DOHH2 (cell line): ENCODE results near the gene RNF175.

ENCODE experiments used
- CTCF ChIP-seq: fragments of 200-600 bp; sonication (generic); IDR thresholded peaks from one replicate; pipeline ENCODE4 v1.5.1; 2014; ENCODE audit warnings: antibody characterized with exemption, mild to moderate bottlenecking, low read depth, low read length; ENCODE audit not compliant: poor library complexity, severe bottlenecking
- EZH2phosphoT487 ChIP-seq: fragments of 200-600 bp; sonication (generic); IDR thresholded peaks from 2 replicates; pipeline ENCODE4 v1.6.1; 2017; ENCODE audit warnings: borderline replicate concordance, mild to moderate bottlenecking, antibody characterized with exemption, low read length, moderate library complexity, mixed read lengths

- TF ChIP-seq CTCF (no peak), EZH2phosphoT487 (no peak)
These were observed 49.1 kb downstream of the RNF175 start for GRCh38 chr4:153710681-153711080.
